Measurements from ENCODE around the gene MAN2A1.

DNA sequence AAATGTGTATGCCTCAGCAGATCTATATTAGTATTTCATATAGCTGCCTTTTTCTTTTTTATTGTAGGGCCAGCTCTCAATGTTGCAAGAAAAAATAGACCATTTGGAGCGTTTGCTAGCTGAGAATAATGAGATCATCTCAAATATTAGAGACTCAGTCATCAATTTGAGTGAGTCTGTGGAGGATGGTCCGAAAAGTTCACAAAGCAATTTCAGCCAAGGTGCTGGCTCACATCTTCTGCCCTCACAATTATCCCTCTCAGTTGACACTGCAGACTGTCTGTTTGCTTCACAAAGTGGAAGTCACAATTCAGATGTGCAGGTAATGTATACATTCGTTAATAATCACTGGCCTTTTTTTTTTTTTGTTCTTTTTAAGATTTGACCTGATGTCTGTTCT lies 23.7 kb downstream of the MAN2A1 start:
- TF ChIP-seq, protein P1, sequence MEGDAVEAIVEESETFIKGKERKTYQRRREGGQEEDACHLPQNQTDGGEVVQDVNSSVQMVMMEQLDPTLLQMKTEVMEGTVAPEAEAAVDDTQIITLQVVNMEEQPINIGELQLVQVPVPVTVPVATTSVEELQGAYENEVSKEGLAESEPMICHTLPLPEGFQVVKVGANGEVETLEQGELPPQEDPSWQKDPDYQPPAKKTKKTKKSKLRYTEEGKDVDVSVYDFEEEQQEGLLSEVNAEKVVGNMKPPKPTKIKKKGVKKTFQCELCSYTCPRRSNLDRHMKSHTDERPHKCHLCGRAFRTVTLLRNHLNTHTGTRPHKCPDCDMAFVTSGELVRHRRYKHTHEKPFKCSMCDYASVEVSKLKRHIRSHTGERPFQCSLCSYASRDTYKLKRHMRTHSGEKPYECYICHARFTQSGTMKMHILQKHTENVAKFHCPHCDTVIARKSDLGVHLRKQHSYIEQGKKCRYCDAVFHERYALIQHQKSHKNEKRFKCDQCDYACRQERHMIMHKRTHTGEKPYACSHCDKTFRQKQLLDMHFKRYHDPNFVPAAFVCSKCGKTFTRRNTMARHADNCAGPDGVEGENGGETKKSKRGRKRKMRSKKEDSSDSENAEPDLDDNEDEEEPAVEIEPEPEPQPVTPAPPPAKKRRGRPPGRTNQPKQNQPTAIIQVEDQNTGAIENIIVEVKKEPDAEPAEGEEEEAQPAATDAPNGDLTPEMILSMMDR (conservative IDR thresholded peaks at IDR 0.05; ENCODE audit: low read depth in 2 of 2) = no peak
- TF ChIP-seq EZH2phosphoT487 (IDR thresholded peaks at IDR 0.05; ENCODE audit: unreplicated experiment) (no peak), JUNB (IDR thresholded peaks at IDR 0.05; ENCODE audit: unreplicated experiment) (no peak), EZH2 (IDR thresholded peaks at IDR 0.05; ENCODE audit: low read depth, unreplicated experiment) (no peak), POLR2AphosphoS5 (IDR thresholded peaks at IDR 0.05; ENCODE audit: low read depth) (no peak), CREB1 (CRISPR knock-in tag; IDR thresholded peaks at IDR 0.05; ENCODE audit: low read depth) (no peak), STAT1 (IDR thresholded peaks at IDR 0.05; ENCODE audit: unreplicated experiment) (no peak)
- TF ChIP-seq, protein P2, sequence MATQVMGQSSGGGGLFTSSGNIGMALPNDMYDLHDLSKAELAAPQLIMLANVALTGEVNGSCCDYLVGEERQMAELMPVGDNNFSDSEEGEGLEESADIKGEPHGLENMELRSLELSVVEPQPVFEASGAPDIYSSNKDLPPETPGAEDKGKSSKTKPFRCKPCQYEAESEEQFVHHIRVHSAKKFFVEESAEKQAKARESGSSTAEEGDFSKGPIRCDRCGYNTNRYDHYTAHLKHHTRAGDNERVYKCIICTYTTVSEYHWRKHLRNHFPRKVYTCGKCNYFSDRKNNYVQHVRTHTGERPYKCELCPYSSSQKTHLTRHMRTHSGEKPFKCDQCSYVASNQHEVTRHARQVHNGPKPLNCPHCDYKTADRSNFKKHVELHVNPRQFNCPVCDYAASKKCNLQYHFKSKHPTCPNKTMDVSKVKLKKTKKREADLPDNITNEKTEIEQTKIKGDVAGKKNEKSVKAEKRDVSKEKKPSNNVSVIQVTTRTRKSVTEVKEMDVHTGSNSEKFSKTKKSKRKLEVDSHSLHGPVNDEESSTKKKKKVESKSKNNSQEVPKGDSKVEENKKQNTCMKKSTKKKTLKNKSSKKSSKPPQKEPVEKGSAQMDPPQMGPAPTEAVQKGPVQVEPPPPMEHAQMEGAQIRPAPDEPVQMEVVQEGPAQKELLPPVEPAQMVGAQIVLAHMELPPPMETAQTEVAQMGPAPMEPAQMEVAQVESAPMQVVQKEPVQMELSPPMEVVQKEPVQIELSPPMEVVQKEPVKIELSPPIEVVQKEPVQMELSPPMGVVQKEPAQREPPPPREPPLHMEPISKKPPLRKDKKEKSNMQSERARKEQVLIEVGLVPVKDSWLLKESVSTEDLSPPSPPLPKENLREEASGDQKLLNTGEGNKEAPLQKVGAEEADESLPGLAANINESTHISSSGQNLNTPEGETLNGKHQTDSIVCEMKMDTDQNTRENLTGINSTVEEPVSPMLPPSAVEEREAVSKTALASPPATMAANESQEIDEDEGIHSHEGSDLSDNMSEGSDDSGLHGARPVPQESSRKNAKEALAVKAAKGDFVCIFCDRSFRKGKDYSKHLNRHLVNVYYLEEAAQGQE (IDR thresholded peaks at IDR 0.05; ENCODE audit: unreplicated experiment) = no peak
- TF ChIP-seq, protein P3, sequence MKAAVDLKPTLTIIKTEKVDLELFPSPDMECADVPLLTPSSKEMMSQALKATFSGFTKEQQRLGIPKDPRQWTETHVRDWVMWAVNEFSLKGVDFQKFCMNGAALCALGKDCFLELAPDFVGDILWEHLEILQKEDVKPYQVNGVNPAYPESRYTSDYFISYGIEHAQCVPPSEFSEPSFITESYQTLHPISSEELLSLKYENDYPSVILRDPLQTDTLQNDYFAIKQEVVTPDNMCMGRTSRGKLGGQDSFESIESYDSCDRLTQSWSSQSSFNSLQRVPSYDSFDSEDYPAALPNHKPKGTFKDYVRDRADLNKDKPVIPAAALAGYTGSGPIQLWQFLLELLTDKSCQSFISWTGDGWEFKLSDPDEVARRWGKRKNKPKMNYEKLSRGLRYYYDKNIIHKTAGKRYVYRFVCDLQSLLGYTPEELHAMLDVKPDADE (IDR thresholded peaks at IDR 0.05) = no peak
